Activated CD8-positive, alpha-beta memory T cell treated with anti-CD3 and anti-CD28 coated beads, Interleukin-2, amount 50 U/mL, for 1 hour (primary cell): ENCODE results near the gene SF3A2.

Experiments
- DNase-seq: peaks from one replicate; pipeline ENCODE4 v3.0.0-alpha.2; 2020; ENCODE audit errors: extremely low read depth

SF3A2 gene

DNA sequence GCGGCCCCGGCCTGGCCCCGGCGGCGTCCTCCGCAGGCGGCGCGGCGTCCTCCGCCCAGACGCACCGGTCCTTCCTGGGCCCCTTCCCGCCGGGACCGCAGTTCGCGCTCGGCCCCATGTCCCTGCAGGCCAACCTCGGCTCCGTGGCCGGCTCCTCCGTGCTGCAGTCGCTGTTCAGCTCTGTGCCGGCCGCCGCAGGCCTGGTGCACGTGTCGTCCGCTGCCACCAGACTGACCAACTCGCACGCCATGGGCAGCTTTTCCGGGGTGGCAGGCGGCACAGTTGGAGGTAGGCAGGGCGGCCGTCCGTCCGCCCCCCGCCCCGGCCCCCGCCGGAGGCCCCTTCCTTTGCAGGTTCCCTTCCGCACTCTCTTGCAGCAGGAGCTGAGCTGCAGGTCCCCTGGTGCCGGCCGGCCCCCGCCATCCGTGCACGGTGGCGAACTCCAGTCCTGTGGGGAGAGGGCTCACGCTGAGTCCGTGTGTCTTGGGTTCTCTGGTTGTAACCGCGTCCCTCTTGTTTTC, 9.7 kb upstream of the SF3A2 start:
- no peak for DNase-seq

DNA sequence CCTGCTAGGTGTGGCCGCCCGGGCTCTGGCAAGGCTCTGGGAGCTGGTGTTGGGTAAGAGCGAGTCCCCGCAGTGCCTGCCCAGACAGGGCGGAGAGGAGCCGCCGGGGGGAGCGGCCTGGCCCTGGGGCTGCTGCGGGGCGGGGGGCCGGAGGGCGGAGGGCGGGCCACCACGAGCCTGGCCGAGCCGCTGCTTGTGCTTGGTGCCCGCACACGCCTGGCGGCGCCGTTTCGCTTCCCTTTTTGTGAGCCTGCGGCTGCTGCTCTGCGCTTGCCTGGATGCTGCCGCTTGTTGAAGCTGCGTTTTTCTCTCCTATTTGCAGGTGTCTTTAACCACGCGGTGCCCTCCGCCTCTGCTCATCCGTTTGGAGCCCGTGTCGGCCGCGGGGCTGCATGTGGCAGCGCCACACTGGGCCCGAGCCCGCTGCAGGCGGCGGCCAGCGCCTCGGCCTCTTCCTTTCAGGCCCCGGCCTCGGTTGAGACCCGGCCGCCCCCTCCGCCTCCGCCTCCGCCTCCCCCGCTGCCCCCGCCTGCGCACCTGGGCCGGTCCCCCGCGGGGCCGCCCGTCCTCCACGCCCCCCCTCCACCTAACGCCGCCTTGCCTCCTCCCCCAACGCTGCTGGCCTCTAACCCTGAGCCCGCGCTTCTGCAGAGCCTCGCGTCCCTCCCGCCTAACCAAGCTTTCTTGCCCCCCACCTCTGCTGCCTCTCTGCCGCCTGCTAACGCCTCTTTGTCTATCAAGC, 9.0 kb upstream of the SF3A2 start:
- DNase-seq: no peak

DNA sequence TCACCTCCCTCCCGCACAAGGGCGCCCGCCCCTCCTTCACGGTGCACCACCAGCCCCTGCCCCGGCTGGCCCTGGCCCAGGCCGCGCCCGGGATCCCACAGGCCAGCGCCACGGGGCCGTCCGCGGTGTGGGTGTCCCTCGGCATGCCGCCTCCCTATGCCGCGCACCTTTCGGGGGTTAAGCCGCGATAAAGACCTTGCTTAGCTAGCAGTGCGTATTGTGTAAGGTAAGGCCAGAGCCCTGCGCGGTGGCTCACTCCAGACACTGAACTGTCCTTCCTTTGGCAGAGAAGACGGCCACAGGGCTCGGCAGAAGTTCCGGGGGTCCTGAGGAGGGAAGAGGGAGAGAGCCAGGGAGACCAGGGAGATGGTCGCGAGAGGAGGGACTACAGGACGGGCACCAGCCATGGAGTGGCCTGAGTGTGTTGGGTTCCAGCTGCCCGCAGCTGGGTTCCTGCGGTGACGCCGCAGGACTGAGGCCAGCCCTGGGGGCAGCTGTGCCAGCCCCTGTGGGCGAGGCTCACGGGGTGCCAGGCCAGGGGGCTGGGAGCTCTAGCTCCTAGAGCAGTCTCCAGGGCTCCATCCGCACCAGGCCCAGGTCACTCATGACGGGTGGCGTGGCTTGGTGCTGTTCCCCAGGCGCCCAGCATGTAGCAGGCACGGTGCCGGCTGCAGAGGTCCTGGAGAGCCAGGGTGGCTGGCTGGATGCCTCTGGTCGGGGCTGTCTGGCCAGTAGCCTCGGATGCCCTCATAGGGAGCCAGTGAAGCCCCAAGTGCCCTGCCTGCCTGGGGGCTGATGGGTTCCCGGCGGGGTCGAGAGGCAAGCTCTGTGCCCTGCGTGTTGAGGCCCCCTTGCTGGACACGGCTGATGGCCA, 8.2 kb upstream of the SF3A2 start:
- DNase-seq: no peak

DNA sequence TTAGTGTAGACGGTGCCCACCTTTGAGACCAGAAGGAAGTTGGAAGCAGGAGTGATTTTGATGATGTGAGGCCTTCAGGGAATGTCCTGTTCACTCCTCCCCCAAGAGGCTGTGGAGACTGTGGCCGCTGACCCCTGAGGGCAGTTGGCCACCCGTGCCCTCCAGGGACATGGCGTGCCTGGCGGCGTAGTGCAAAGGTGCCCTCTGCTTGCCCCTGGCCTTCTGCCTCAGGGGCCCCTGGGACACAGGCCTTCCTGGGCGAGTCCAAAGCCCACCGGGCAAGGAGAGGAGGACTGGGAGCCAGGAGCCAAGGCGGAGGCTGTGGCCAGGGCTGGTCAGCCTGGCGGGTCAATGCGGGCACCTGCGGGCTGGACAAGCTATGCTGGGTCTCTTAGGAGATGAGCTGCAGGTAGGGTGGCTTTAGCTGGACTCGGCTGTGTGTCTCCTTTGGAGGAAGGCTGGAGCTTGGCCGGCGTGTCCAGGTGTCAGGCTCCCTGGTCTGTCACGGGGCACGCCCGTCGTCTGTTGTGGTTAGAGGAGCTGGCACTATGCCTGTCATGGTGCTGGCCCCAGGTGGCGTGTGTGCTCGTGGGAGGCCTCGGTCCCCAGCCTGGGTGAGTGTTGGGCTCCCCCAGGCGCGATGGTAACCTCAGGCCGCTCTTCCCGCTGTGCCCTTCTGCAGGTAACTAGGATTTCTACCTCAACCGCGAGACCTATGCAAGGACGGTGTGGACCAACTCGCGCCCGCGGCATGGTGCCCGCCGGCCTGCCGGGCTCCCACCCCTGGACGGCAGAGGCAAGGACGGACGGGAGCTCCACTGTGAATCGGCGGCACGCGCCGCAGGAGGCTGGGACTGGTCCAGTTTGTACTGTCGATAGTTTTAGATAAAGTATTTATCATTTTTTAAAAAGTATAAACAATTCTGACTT, 7.3 kb upstream of the SF3A2 start:
- DNase-seq: no peak

DNA sequence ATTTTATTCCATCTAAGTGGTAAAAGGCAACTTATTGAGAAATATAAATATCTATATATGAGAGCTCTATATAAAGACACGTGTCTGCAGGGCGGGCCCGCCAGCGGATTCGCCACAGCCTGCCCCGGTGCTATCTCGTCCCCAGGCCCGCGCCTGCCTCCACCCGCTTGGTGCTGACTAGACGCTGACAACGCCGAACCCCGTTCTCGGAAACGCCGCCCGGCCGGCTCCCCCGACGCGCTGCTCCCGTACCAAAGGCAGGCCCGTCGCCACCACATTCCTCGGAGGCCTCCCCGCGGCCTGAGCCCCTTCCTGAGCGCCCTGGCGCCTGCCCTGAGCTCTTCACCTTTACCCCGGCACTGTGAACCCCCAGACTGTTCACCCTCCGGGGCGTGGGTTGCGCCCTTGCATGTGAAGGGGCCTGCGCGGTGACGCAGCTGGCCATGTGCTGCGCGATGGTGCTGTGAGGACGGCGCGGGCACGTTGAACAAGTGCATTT, 6.5 kb upstream of the SF3A2 start:
- no peak for DNase-seq

DNA sequence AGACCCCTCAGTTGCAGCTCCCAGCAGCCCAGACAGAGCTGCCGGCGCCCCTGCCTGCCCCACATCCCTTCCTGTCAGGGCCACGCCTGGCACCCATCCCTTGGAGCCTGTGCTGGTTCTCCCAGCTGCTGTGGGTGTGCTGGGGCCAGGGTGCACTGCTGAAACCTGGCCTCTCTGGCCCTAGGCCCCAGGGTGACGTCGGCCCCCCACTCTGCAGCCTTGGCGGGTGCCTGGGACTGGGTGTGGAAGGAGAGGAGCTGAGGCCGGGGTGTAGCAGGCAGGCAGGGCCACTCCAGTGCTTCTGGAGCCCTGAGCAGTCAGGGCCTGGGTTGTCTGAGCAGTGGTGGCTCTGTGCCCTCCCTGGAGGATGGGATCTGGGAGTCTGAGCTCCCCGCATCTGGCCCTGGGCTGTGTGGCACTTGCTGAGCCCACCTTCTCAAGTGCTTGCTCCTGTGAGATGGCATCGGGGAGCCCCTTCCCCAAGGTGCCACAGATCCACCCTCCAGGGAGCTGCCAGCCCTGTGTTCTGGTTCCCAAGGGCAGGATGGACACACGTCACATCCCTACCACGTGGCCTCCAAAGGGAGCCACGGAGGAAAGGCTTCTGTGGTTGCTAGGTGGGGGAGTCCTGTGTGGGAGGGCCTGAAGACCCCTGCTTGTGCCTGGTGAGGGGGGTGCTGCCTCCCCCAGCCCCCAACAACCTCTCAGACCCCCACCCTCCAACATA, 5.7 kb upstream of the SF3A2 start:
- DNase-seq: no peak

DNA sequence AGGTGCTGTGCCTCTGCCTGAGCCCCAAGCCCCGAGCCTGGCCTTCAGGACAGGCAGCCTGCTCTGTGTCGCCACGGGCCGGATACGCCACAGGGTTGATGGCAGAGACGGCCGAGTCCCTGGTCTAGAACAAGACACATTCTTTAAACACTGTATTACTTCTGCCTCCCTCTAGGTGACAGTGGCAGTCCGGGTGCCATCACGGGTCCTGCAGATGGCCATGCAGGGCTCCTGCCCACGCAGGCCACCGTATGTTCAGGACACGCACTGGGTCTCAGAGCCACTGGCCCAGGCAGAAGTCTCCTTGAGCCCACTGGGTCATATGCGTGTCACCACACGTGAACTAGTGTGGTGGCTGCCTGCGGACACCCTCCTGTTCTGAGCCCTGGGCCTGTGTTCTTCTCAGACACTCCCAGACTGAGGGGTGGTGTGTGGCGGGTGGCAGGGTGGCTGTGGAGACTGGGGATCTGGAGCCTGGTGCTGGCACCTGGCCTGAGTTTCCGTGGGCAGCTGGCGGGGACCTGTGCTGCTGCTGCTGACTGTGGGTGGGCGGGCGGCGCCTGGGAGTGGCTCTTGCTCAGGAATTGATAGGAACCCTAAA, 4.9 kb upstream of the SF3A2 start:
- DNase-seq: no peak

DNA sequence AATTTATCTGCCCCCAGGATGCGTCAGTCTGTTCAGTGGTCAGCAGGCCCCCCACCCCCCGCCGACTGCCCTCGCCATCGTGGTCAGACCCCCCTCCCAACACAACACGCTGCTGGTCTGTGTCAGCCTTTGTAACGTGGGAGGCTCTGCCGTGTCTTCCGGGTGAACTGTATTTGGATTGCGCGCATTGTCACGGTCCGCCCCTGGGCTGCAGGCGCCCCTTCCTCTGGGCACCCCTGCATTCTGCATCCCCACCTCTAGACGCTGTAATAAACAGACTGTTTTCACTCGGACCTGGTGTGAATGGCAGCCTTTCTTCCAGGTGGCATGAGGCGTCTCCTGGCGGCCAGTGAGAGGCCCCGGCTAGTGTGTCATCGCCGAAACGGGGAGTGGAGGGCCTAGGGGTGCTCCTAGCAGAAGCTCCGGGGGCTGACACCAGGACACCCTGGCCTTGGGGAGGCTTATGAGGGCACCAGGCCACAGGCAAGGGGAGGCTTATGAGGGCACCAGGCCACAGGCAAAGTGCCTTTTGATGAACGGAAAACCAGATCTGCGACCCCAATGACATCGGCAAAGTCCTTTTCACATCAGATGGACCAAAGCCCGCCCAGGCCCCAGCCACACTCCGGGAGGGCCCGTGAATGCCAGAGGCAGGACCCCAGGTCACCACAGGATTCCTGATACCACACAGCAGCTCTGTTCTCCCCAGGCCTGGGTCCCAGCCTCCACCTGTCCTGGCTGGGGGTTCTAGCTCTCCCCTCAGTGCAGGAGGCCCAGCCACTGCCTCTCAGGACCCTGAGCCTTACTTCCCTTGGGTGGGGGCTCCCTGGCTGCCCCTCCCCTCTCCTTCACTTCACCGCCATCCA, 4.1 kb upstream of the SF3A2 start:
- DNase-seq: no peak

DNA sequence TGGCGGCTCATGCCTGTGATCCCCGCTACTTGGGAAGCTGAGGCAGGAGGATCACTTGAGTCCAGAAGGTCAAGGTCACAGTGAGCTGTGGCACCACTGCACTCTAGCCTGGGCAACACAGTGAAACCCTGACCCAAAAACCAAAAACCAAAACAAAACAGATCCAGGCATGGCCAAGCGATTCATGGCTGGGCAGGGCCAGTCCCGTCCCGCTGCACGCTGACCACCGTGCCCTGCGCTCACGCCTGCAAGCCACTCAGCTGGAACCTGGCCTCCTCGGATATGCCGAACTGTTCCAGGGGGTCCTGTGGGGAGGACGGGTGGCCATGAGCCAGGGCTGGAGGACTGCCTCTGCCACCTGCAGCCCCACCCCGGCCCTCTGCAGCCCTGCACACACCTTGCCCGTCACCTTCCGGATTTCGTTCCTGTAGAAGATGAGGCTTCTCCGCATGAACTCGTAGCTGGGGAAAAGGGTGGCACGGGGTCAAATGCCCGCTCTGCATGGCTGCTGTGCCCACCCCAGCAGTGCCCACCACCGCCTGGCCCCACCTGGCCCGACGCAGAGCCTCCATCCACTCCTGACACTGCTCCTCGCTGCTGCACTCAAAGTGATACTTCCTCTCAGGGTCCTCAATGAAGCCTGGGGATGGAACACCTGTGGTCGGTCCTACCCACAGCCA, 2.9 kb upstream of the SF3A2 start:
- DNase-seq: no peak

DNA sequence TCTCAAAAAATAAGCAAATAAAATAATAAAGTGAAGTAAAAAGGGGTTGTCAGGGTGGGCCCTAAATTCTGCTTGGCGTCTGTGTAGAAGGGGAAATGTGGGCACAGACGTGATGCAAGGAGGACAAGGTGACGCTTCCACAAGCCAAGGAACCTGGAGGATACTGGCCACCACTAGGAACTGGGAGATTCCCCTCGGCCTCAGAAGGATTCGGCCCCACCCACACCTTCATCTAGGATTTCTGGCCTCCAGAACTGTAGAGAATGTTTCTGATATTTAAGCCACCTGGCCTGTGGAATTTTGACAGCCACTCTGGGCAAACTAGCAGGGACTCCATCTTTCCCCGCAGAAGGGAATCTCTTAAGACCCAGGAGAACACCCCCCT, 1.6 kb upstream of the SF3A2 start:
- DNase-seq: no peak

DNA sequence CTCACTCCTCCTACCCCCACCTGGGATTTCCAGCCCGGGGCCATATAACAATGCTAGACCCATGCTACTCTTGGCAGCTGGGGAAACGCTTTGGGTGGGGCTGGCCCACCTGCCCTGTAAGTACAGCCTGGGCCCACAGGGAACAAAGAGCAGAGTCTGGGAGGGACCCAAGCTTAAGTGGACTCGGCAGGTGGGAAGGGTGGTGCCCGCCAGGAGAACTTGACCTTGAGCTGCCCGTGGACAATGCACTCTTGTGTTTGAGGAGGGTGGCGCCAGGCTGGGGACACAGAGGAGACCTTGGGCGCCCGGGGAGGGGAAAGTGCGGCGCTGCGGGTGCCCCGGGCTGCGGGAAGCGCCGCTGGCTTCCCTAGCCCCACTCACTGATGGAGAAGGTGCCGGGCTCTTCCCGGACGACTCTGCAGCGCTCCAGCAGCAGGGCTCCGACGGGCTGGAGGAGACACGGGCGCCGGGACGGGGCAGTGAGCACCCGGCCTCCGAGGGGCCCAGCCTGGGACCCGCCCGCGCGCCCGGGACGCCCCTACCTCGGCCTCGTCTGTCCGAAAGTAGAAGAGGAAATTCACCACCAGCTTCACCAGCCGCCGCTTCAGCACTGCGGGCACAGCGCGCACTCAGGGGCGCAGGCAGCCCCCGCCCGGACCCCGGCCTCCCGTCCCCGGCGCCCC, 1.1 kb upstream of the SF3A2 start:
- DNase-seq: no peak

DNA sequence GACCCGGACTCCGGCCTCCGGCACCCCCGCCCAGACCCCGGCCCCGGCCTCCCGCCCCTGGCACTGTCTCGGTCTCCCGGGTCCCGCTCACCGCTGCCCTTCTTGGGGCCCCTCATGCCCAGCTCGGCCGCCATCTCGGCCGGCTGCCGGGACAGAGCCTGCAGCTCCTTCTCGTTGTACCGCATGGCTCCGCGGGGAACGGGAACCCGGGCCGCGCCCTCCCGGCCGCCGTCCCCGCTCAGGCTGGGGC, 635 bp upstream of the SF3A2 start:
- DNase-seq: no peak

DNA sequence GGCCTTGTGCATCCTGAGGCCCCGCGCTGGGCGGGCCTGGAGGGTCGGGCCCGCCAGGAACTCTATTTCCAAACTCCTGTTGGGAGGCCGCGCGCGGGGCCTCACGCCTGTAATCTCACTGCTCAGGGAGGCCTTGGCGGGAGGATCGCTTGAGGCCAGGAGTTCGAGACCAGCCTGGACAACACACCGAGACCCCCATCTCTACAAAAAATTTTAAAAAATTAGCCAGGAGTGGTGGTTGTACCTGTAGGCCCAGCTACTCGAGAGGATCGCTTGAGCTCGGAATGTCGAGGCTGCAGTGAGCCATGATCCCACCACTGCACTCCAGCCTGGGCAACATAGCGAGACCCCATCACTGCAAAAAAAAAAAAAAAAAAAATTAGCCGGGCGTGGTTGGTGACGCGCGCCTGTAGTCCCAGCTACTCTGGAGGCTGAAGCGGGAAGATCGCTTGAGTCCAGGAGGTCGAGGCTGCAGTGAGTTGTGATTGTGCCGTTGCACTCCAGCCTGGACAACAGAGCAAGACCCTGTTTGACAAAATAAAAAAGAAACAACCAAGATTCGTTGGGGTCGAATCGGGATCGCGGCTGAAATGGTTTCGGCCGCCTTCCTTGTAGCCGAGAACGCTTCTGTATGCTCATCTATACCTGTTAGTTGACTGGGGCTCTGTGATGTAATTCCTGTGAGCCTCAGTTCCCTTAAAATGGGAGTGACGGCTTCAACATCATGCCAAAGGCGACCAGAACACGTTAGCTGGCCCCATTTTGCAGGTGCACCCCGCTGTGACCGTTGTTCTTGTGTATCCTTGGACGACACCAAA, 636 bp downstream of the SF3A2 start:
- no peak for DNase-seq

DNA sequence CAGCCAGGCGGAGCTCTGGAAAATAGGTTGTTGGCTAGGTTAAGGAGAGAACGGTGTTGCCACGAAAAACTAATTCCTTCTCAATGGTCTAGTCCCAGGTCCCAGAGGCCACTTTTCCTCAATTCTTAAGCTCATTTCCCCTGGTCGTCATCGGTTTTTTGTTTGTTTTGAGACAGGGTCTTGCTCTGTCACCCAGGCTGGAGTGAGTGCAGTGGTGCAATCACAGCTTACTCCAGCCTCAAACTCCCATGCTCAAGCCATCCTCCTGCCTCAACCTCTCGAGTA, 1.2 kb downstream of the SF3A2 start:
- no peak for DNase-seq

DNA sequence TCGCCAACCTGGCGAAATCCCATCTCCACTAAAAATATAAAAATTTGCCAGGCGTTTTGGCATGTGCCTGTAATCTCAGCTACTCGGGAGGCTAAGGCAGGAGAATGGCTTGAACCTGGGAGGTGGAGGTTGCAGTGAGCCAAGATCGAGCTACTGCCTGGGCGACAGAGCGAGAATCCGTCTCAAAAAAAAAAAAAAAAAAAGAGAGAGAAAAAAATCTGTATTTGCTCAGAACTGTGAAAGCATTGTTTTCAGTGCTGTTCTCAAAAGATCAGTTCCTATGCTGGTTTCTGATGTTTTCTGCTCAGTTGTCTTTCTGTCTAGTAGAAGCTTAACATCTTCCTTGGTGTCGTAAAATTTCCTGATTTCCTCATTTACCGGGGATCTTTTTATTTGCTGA, 2.5 kb downstream of the SF3A2 start:
- no peak for DNase-seq

DNA sequence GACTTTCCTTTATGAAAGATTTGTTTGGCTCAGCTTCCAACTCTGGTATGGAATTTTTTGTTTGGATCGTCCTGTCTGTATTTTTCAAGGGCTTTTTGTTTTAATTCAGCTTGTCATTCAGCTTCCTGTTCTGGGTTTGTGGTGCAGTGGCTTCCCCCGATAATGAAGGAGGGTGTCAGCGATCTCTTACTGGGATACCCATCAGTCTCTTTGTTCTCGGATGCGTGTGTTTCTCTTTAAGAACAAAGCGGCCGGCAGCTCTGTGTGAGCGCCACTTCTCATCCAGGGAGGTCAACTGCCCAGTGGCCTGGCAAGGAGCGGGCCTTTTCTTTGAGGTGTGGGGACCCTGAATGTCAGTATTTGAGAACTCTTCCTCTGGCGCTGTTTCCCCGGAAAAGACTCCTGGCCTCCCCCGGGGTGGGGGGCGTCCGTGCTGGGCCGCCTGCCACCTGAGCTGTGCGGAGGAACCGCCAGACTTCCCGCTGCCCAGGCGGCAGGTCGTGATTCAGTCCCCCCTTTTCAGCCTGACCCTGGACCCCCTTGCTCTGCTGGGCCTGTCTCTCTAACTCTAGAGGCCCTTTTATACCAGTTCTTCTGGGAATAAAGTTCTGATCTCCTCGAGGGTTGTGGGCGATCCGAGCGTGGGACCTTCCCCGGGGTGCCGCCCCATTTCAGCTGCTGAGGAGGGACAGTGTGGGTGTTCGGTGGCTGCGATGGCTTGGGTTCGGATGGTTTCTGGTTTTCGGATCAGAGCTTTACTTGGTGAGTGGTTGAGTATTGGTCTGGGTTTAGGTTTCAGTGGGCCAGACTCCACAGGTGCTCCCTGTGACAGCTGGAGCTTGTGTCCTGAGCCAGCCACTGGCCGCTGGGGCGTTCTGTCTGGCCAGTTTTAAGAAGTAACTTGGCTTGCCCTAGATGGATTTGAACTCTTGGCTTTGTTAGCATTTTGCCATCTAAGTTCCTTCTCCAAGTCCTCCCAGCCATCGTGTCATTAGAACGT, 3.4 kb downstream of the SF3A2 start:
- DNase-seq: no peak
